K562 (cell line): Measurements from ENCODE around the gene ERLEC1. TPM values are rescaled to one million over a fixed set of nuclear protein-coding genes. Genes with fewer than 3 reads are reported as not detected.

Experiments used
- ARID1B ChIP-seq: fragments of 450-650 bp; IDR thresholded peaks from 2 replicates; pipeline ENCODE4 v1.6.1; 2016; ENCODE audit warnings: antibody characterized with exemption, mild to moderate bottlenecking, inconsistent platforms
- CC2D1A ChIP-seq: fragments of 450-650 bp; IDR thresholded peaks from 2 replicates; pipeline ENCODE4 v1.6.1; 2017; ENCODE audit warnings: mild to moderate bottlenecking
- CHD1 ChIP-seq: fragments of 200-600 bp; sonication (generic); IDR thresholded peaks from one replicate; pipeline ENCODE4 v1.6.1; 2012; ENCODE audit warnings: mild to moderate bottlenecking, moderate library complexity, low read length, inconsistent platforms
- FOXK1 ChIP-seq: sonication (generic); formaldehyde crosslinking; IDR thresholded peaks from 2 replicates; pipeline ENCODE4 v1.8.0; 2022; ENCODE audit warnings: missing genetic modification reagents, mild to moderate bottlenecking, borderline replicate concordance
- NBN ChIP-seq: fragments of 450-650 bp; IDR thresholded peaks from 2 replicates; pipeline ENCODE4 v1.6.1; 2016; ENCODE audit warnings: low read depth, mild to moderate bottlenecking
- NFRKB ChIP-seq: fragments of 450-650 bp; IDR thresholded peaks from 2 replicates; pipeline ENCODE4 v1.6.1; 2016; ENCODE audit warnings: low read depth
- NR1H2 ChIP-seq: sonication (generic); formaldehyde crosslinking; IDR thresholded peaks from 2 replicates; pipeline ENCODE4 v1.4.0; 2020; ENCODE audit warnings: mild to moderate bottlenecking, missing genetic modification reagents
- PHTF2 ChIP-seq: fragments of 250-450 bp; sonication (Bioruptor Pico); IDR thresholded peaks from 2 replicates; pipeline ENCODE4 v1.5.0; 2021; ENCODE audit warnings: mild to moderate bottlenecking
- POLR2B ChIP-seq: fragments of 450-650 bp; IDR thresholded peaks from 2 replicates; pipeline ENCODE4 v1.6.1; 2018; ENCODE audit warnings: low read depth; ENCODE audit not compliant: partially characterized antibody
- PTRF ChIP-seq: fragments of 450-650 bp; IDR thresholded peaks from 2 replicates; pipeline ENCODE4 v1.6.1; 2016; ENCODE audit warnings: mild to moderate bottlenecking, missing genetic modification characterization, missing compliant biosample characterization
- TEAD1 ChIP-seq, 2 experiments: fragments of 450-650 bp in 1 of 2; sonication (generic) in 1 of 2; formaldehyde crosslinking; IDR thresholded peaks; 2 replicates each; pipeline versions ENCODE4 v1.4.0 to v1.8.0; 2020 to 2022; ENCODE audit warnings: mild to moderate bottlenecking in 2 of 2, missing genetic modification reagents in 1 of 2
- TEAD4 ChIP-seq, 2 experiments: sonication (generic) in 1 of 2; formaldehyde crosslinking in 1 of 2; IDR thresholded peaks; 2 replicates each; pipeline versions ENCODE4 v1.6.1 to v1.8.0; 2012 to 2022; ENCODE audit warnings: borderline replicate concordance in 1 of 2, inconsistent platforms in 1 of 2, low read length in 1 of 2, mild to moderate bottlenecking in 1 of 2, missing genetic modification reagents in 1 of 2
- ZNF121 ChIP-seq: sonication (generic); formaldehyde crosslinking; conservative IDR thresholded peaks from 2 replicates; pipeline ENCODE4 v1.8.0; 2022; ENCODE audit warnings: missing genetic modification reagents
- ZNF146 ChIP-seq: IDR thresholded peaks from one replicate; pipeline ENCODE4 v1.6.1; 2018; ENCODE audit warnings: missing compliant biosample characterization; ENCODE audit not compliant: unreplicated experiment
- ZNF197 ChIP-seq: fragments of 200-800 bp; sonication (Bioruptor generic); IDR thresholded peaks from 2 replicates; pipeline ENCODE4 v1.6.1; 2016; ENCODE audit warnings: low read depth, missing genetic modification characterization, missing compliant biosample characterization
- ZNF830 ChIP-seq: fragments of 250-450 bp; sonication (Bioruptor Pico); IDR thresholded peaks from 2 replicates; pipeline ENCODE4 v1.5.0; 2021; ENCODE audit warnings: mild to moderate bottlenecking
- polyA plus RNA-seq, 8 experiments: library from polyadenylated mRNA; depleted of rRNA in 4 of 8; stranded (reverse) in 5 of 8; unstranded in 3 of 8; fragments of >200 nt; fragmentation: Nextera tagmentation in 2 of 8; fragmentation: Illumina TruSeq in 1 of 8; extraction: Ambion mirVana in 2 of 8; extraction: Trizol in 1 of 8; gene quantifications; 2 replicates each; pipeline versions ENCODE4 v1.2.1 to v1.2.3, GENCODE V29; 2011 to 2014; ENCODE audit warnings: inconsistent platforms in 1 of 8, missing spikeins in 1 of 8
- total RNA-seq, 7 experiments: library from RNA; depleted of rRNA in 6 of 7; stranded (reverse); fragments of >200 nt in 6 of 7; fragmentation: Illumina TruSeq in 2 of 7; extraction: Trizol in 2 of 7; gene quantifications; 2 replicates each; pipeline versions ENCODE4 v1.2.1 to v1.2.3, GENCODE V29; 2011 to 2021; ENCODE audit warnings: low replicate concordance in 1 of 7
- TF ChIP-seq, protein P1 (sequence below): fragments of 450-650 bp; IDR thresholded peaks from 2 replicates; pipeline ENCODE4 v1.7.1; 2018; ENCODE audit warnings: mild to moderate bottlenecking, low read depth; ENCODE audit not compliant: partially characterized antibody
- TF ChIP-seq, protein P2 (sequence below): sonication (generic); formaldehyde crosslinking; IDR thresholded peaks from 2 replicates; pipeline ENCODE4 v1.8.0; 2022; ENCODE audit warnings: missing genetic modification reagents, mild to moderate bottlenecking, borderline replicate concordance
- TF ChIP-seq, protein P3 (sequence below): fragments of 250-450 bp; sonication (Bioruptor Pico); IDR thresholded peaks from 2 replicates; pipeline ENCODE4 v1.5.0; 2021; ENCODE audit warnings: mild to moderate bottlenecking, moderate library complexity

Gene ERLEC1
- total and polyA plus RNA-seq, 9 of the 15 experiments (the other 6 are each of a cell fraction or from before 2014, with no cell fraction given), result 12.0 to 41.6 (median 30.6) TPM

DNA sequence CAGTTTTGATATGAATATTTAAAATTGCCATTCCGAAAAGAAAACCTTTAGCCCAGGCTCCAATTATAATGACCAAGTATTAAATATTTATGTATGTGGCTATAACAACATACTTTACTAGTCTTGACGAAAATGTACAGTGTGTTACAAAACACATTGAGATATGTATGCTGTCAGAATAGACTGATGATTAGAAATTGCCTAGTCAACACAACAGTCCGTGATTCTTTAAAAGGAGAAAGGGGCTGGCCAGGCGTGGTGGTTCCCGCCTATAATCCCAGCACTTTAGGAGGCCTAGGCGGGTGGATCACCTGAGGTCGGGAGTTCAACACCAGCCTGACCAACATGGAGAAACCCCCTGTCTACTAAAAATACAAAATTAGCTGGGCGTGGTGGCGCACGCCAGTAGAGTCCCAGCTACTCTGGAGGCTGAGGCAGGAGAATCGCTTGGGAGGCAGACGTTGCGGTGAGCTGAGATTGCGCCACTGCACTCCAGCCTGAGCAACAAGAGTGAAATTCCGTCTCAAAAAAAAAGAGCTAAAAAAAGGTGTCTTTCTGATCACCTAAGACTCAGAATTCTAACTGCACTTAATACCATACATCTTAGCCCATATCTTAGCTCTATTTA is 17.4 kb upstream of the ERLEC1 start (continued):
- TF ChIP-seq TEAD4 (IDR thresholded peaks at IDR 0.05; ENCODE audit: low read length) (0 out of 2 replicates have a peak, but pooled peaks have one; percentile 7), TEAD4 (CRISPR knock-in tag; IDR thresholded peaks at IDR 0.05; ENCODE audit: borderline replicate concordance) (no peak), ZNF197 (CRISPR knock-in tag) (no peak), POLR2B (no peak), CC2D1A (no peak), ZNF121 (CRISPR knock-in tag) (no peak), ZNF830 (CRISPR knock-in tag) (no peak), TEAD1 (CRISPR knock-in tag; IDR thresholded peaks at IDR 0.05) (no peak), NBN (0 out of 2 replicates have a peak, but pooled peaks have one; percentile 36), FOXK1 (CRISPR knock-in tag) (no peak), NR1H2 (CRISPR knock-in tag) (no peak), NFRKB (no peak), ARID1B (peak; percentile 15), PHTF2 (CRISPR knock-in tag) (no peak), CHD1 (no peak), PTRF (no peak), ZNF146 (no peak)
- TF ChIP-seq, protein P1, sequence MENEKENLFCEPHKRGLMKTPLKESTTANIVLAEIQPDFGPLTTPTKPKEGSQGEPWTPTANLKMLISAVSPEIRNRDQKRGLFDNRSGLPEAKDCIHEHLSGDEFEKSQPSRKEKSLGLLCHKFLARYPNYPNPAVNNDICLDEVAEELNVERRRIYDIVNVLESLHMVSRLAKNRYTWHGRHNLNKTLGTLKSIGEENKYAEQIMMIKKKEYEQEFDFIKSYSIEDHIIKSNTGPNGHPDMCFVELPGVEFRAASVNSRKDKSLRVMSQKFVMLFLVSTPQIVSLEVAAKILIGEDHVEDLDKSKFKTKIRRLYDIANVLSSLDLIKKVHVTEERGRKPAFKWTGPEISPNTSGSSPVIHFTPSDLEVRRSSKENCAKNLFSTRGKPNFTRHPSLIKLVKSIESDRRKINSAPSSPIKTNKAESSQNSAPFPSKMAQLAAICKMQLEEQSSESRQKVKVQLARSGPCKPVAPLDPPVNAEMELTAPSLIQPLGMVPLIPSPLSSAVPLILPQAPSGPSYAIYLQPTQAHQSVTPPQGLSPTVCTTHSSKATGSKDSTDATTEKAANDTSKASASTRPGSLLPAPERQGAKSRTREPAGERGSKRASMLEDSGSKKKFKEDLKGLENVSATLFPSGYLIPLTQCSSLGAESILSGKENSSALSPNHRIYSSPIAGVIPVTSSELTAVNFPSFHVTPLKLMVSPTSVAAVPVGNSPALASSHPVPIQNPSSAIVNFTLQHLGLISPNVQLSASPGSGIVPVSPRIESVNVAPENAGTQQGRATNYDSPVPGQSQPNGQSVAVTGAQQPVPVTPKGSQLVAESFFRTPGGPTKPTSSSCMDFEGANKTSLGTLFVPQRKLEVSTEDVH, result no peak
- TF ChIP-seq, protein P2, sequence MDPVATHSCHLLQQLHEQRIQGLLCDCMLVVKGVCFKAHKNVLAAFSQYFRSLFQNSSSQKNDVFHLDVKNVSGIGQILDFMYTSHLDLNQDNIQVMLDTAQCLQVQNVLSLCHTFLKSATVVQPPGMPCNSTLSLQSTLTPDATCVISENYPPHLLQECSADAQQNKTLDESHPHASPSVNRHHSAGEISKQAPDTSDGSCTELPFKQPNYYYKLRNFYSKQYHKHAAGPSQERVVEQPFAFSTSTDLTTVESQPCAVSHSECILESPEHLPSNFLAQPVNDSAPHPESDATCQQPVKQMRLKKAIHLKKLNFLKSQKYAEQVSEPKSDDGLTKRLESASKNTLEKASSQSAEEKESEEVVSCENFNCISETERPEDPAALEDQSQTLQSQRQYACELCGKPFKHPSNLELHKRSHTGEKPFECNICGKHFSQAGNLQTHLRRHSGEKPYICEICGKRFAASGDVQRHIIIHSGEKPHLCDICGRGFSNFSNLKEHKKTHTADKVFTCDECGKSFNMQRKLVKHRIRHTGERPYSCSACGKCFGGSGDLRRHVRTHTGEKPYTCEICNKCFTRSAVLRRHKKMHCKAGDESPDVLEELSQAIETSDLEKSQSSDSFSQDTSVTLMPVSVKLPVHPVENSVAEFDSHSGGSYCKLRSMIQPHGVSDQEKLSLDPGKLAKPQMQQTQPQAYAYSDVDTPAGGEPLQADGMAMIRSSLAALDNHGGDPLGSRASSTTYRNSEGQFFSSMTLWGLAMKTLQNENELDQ (CRISPR knock-in tag), result no peak
- TF ChIP-seq, protein P3, sequence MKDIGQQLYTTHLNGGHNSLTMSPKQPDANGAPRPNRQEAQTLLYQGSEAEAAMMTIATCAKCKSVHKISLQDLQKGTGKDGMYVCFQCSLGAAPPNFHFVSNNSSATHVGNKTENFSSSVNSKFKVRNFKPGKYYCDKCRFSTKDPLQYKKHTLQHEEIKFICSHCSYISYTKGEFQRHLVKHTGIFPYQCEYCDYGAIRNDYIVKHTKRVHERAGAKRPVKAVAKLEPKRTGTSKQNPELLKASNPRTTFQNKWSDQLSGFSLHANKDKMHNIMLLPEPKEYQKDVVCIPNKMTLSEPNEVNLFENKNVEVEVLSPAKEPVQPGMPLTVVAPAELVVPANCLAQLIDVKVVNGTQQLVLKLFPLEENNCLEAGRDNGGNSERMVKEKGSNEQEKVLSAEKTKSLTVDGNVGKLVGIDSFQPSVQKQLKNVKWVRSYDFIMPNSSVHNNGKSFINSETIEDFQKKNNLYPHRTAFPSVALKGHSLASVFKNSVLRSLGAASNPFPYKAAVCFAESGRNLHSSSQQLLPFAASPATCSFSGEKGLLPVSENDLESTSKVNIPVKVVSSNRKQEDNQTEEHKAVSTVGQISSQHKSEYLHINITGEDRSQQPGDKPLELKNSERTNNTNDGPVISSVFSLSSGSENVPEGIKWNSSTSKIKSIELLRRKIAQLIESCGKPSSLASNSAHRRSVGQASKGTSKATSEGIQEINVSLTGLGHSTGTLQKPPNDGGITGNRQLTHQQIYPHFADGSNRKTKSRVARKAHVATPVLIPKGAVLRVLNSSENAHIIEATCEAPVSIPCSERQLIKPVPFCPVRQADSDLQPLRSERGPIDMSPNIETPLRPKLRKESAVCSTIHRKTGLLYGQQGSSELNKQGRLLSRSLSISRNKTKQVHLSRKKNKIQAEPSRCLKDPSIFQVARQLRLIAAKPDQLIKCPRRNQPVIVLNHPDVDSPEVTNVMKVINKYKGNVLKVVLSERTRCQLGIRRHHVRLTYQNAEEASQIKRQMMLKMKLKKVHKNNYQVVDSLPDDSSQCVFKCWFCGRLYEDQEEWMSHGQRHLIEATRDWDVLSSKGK (CRISPR knock-in tag), result no peak
